NCI-H187 treated with DMSO at 0.1 percent for 48 hours (cell line): ENCODE data around the gene ZNF385C.
A peak's percentile ranks its signal among the peaks of the same experiment; 100 is the strongest.

Experiments used
- DNase-seq: peaks from one replicate; lab custom pipeline; 2025; lab: John Stamatoyannopoulos, UW

Gene ZNF385C

DNA sequence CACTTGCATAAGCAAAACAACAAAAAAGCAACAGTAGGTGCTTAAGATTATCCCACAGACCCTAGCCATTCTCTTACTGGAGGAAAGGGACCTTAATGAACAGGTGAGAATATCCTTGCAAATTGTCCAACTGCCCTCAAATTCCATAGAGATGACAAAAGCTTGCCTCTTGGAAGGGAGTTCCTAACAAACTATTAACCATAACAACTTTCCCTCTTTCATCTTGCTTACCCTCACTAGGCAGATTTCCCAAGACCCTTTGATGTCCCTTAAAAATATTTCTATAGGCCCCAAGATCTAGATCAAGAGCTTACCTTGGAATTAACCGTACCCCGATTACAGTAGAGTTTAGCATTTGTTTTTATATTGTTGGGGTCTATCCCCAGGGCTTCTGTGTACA is 109.9 kb downstream of the ZNF385C start:
- DNase-seq, result no peak

DNA sequence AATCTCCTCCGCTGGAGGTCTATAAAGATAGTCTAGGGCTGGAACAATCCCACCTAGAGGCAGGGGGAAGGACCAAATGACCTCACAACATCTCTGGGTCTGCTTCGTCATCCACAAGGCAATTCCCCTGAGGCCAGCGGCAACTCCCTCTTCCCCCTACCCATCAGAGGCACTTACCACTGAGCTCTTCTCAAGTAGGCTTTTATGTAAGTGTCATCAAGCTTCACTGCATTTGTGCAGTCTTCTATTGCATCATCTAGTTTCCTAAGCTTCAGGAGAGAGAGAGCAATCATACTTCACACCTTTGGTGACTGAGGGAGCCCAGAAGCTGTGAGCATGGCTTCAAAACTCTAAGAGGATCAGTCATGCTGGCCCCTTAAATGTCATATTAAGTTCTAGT is 110.6 kb downstream of the ZNF385C start:
- DNase-seq, result peak; percentile 69

DNA sequence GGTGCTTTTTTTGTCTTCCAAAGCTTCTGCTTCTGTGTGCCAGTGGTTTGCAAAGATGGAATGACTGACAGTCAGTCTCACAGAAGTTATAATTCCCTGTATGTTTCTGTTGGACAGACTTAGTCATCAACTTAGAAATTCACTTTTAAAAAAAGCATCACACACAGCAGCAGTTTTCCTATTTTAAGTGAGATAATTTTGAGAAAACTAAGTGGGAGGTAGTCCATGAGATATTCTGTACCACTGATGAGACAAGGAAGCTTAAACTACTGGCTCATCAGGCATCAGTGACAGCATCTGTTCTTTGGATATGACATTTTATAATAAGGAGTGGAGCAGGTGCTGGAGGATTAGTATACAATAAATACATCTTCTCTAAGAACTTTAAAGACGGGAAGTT is 111.6 kb downstream of the ZNF385C start:
- no peak for DNase-seq

DNA sequence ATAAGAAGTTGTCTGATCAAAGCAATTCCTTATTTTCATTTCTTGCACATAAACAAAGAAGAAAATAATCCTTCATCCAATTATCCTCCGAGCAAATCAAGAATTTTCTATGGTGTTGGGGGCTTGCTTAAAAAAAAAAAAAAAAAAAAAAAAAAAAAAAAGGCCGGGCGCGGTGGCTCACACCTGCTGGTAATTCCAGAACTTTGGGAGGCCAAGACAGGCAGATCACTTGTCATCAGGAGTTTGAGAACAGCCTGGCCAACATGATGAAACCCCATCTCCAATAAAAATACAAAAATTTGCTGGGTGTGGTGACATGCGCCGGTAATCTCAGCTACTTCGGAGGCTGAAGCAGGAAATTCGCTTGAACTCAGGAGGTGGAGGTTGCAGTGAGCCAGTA is 112.4 kb downstream of the ZNF385C start:
- no peak for DNase-seq

DNA sequence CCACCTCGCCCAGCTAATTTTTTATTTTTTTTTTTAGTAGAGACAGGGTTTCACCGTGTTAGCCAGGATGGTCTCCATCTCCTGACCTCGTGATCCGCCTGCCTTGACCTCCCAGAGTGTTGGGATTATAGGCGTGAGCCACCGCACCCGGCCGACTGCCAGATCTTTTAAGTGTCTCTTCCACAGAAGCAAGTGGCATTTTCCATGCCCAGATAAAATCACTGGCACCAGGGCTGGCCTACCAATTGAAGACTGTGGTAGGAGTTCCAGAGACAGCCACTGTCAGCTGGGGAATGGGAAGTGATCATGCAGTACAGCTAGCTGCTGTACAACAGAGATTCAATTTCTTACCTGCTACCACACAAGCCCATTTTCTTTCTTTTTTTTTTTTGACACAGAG is 113.8 kb downstream of the ZNF385C start:
- DNase-seq, result no peak

DNA sequence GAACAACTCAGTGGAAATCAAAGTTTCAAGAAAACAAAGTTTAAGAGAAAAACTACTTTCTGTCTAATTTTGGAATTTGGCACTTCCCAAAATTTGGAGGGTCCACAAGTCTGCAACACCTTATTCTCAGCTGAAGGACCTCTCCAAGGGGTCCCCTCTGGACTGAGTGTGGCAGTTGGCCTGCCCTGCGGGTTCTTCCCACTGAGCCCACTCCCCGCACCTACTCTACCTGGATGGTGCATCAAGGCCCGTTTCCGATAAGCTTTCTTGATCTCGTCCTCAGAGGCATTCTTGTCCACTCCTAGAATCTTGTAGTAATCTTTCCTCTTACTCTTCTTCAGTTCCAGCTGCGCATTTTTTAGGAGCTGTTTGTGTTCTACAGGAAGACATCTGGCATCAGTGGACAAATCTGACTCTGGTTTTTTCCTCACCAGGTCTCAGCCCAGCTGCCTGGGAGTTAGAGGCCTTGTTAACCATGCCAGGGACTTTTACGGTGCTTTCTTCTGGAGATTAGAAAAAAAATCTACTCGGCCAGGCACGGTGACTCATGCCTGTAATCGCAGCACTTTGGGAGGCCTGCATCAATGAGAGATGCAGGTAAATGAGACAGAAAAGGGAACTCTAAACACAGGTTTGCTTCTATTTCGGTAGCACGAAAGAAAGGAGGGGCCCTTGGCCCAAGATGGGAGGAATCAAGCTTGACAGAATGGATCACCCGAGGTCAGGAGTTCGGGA is 116.1 kb downstream of the ZNF385C start:
- no peak for DNase-seq

DNA sequence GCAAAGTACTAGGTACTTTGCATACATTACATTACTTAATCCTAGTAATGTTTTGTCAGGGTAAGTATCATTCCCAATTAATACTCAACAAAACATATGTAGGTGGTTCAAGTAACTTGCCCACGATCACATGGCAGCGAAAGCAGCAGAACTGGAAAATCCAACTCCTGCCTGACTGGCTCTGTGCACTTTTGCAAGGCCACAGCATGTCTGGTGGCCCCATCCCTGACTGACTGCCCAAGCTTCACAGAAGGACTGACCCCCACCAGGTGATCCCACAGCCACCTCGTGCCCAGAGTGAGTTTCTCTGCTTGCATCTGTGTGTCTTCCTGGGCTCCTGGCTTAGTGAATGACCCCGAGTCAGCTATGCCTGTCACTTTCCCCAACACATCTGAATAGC is 120.3 kb downstream of the ZNF385C start:
- no peak for DNase-seq

DNA sequence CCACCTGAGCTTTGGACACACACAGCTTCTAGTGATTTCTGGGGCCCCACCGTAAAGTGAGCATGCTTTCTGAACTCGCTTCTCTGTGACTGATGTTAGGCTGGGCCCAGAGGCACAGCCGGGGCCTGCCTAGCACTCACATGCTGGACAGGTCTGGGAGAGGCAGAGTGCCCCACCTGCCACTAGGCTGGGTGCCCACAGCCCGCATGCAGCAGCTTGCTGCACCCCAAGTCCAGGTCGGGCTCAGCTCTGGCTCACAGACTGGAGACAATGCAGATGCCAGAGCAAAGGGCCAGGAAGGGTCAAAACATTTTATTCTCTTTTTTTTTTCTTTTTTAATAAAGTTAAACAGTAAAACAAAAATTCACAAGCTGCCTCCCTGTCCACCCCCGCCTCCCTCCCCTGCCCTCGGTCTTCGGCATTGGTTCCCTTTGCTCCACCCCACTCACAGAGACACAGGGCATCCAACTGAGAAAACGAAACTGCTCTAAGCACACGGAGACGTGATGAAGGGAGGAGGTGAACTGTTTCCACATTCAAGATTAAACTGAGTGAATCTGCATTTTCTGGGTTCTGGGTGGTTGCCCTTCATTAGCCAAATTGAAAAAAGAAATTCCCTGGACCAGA is 122.0 kb downstream of the ZNF385C start:
- DNase-seq, result no peak
